Measurements from ENCODE around the gene SH3BP5.

- TF ChIP-seq CTCF (IDR thresholded peaks at IDR 0.05) = no peak
- no peak for TF ChIP-seq EP300 (IDR thresholded peaks at IDR 0.05)
Observed at GRCh38 chr3:15279205-15279604, 53.2 kb downstream of the SH3BP5 start.
